GM21786 (cell line): ENCODE data around the gene CISD1.

Experiments used
- ATAC-seq: cut with Tn5 transposase; IDR thresholded peaks from one replicate; pipeline ENCODE4 v1.9.1; 2021; ENCODE audit not compliant: unreplicated experiment

CISD1 gene

DNA sequence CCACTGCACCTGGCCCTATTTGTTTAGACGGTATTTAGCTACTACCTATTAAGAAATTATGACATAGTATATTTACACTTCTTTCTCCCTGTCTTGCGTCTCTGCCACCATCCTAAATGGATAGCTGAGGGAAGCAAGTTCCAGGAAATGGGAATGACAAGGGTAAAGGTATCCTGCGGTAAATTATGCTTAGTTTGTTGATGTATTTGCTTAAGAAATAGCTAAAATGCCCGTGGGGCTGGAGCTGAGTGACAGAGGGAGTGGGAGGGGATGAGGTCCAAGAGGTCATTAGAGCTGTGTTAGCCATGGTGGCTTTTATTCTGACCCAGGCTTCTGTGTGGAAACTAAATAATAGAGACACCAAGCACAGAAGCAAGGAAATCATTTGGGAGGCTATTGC, 36.9 kb downstream of the CISD1 start:
- no peak for ATAC-seq

DNA sequence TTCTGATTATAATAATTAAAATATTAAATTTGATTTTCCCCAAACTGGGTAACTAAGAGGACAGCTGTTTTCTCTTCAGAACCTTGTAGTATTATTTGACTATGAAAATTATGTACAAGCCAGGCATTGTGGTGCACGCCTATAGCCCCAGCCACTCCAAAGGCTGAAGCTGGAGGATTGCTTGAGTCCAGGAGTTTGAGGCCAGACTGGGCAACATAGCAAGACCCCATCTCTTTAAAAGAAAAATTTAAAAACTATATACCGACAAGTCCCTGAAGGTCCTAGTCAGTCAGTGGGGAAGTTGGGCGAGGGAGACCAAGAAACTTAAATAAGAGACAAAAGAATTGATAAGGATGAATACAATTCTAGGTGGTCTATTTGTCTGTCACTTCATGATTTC, 38.7 kb downstream of the CISD1 start:
- no peak for ATAC-seq

DNA sequence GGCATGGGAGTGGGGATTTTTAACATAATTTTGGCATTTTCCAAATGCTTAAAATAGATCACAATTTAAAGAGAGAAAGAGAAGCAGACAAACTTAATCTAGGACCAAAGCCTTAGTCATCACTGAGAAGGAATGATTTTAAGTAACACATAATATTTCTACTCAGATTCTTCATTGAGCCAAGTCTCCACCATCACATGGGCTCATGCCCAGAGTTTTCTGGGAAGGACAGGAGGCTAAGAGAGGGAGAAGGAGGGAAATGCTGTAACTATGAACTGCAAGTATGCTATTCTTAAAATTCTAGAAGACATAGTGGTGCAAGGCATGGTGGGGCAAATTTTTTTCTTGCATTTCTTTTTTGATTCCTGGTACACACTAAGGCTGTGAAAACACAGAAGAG, 42.1 kb downstream of the CISD1 start:
- no peak for ATAC-seq

DNA sequence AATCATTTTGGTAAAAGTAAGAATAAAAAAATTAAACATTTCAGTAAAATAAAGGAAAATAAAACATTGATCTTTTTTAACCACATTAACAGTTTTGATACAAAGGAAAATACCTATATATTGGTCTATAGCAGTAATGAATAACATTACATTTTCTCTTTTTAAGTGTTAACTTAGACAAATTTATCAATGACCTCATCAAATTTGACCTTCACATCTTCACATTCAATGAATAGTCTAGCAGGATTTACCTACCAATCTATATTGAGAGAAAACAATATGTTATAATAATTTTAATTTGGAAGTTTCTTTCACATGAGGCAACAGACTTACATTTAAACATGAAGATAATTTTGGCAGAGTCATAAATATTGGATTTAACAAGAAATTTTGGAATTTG, 47.9 kb downstream of the CISD1 start:
- ATAC-seq: no peak

DNA sequence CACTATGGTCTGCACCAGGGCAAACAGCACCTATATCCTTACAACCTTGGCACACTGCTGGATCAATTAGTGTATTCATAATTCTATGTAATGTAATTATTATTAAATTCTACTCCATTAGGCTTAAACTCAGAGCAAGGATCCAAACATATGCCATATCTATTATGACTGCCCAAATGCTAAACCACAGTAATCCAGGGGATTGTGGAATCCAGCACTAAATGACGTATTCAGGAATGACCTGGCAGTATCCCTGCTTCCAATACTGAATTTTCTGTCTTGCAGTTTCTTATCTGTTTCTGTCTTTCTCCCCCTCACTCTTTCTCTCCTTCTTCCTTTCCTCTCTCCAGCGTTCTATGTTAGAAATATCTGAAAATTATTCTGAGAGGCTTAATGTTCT, 49.4 kb downstream of the CISD1 start:
- no peak for ATAC-seq

DNA sequence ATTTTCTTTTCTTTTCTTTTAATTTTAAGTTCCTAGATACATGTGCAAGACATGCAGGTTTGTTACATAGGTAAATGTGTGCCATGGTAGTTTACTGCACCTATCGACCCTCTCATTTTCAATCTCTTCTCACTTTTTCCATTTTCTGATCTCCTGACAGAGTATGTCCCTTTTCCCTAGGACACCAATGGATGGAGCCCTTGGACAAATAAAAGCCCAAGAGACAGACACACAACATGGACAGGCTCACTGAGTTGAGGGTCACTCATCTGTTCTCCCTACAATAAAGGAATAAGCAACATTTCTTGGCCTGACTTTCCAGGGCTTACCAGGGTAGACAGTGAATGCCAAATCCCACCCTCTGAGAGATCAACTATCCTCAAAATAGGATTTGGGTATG, 50.6 kb downstream of the CISD1 start:
- ATAC-seq: no peak

DNA sequence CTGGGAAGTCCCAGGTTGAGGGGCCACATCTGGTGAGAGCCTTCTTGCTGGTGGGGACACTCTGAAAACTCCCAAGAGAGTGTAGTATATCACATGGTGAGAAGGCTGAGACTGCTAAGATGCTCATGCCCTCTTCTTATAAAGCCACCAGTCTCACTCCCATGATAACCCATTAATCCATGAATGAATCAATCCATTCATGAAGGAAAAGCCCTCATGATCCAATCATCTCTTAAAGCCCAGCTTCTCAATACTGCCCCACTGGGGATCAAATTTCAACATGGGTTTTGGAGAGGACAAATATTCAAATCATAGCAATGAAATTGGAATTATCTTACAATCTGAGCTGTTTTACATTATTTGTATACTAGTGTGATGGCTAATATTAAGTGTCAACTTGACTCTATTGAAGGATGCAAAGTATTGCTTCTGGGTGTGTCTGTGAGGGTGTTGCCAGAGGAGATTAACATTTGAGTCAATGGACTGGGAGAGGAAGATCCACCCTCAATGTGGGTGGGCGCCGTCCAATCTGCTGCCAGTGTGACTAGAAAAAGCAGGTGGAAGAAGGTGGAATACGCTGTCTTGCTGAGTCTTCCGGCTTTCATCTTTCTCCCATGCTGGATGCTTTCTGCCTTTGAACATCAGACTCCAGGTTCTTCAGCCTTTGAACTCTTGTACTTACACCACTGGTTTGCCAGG, 51.5 kb downstream of the CISD1 start:
- ATAC-seq: no peak

DNA sequence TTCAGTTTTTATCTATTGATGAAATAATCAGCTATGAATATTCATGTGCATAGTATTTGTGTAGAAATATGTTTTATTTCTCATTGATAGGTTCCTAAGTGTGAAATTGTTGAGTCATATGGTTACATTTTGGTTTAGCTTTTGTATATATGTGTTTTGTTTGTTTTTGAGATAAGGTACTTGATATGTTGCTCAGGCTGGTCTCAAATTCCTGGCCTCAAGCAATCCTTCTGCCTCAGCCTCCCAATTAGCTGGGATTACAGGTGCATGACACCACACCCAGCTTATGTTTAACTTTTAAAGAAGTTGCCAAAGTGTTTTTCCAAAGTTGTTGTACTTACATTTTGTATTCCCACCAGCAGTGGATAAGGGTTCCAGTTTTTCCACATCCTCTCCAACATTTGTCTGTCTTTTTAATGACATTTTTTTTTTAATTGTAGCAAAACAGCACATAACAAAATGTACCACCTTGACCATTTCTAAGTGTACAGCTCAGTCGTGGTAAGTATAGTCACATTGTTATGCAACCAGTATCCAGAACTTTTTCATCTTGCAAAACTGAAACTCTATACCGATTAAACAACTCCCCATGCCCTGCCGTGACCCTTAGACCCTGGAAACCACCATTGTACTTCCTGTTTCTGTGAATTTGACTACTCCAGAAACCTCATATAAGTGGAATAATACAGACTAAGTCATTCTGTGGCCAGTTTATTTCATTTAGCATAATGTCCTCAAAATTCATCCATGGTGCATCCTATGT, 53.3 kb downstream of the CISD1 start:
- ATAC-seq: peak; percentile 85

DNA sequence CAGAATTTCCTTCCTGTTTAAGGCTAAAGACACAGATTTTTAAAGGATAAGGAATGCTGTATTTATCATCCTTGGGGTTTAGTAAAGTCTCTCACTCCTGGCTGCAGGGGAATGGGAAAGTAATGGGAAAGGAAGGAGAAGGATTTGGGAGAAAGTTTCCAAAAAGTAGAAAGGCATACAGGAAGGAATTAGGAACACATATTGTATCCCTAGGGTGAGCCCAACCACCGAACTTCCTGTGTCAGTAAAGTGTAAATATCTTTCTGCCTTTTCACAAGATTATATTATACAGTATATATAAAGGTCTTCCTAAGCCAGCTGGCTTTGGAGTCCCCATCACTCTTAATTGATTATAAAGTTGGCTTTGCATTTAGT, 53.9 kb downstream of the CISD1 start:
- ATAC-seq: no peak

DNA sequence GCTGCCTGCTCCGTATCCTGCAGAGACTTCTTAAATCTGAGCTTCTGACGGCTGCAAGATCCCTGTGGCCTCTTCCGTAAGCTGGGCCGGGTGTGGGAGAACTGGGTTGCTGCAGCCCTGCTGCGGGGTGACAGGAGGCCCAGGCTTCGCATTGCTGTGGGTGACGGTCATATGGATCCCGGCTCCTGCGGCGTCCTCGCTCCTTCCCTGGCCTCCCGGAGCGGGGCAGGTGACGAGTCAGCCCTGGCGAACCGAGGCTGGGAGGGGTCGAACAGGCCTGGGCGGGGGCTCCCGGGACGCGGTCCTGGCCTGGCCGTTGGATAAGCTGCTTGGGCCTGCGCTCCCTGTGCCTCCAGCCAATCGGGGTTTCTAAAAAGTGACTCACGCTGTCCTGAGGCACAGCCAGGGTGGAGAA, 58.0 kb downstream of the CISD1 start:
- no peak for ATAC-seq

DNA sequence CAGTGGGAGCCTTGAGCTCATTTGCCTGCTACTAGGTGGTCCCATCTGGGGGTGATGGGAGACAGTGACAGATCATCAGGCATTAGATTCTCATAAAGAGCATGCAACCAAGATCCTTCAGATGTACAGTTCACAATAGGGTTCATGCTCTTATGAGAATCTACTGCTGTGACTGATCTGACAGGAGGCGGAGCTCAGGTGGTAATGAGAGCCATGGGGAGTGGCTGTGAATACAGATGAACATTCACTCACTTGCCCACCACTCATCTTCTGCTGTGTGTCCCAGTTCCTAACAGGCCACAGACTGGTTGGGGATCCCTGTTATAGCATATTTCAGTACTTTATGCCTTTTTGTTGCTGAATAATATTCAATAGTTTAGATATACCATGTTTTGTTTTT, 59.3 kb downstream of the CISD1 start:
- no peak for ATAC-seq

DNA sequence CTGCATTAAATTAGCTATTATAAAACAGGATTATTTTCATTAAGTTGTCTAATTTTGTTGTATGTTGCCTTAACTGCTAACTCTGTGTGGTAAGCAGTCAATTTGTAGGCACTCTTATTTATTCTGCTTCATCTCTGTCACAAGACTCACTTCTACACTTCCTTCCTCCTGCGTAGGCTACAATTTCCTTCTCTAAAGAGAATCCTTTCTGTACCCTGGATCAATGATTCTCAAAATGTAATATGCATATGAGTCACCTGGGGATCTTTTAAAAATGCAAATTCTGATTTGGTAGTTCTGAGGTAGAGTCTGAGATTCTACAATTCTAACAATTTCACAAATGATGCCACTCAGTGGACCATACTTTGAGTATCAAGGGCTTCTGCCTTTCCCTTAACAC, 61.5 kb downstream of the CISD1 start:
- no peak for ATAC-seq

DNA sequence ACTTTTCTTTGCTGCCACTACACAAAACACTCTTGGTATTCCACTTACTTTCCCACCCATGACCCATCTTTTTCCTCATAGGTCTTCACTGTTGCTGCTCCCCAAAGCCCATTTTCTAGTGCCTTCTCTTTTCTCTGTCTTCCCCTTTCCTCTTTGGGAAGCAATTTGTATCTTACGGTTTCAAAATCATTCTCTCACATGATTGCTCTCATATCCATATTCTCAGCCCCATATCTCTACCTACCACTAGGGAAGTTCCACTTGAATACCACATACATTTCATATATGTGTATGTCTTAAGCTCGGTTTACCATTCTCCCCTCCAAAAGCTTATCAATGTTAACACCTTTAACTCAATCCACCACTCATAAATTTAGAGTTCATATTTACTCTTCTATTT, 62.7 kb downstream of the CISD1 start:
- ATAC-seq: no peak

DNA sequence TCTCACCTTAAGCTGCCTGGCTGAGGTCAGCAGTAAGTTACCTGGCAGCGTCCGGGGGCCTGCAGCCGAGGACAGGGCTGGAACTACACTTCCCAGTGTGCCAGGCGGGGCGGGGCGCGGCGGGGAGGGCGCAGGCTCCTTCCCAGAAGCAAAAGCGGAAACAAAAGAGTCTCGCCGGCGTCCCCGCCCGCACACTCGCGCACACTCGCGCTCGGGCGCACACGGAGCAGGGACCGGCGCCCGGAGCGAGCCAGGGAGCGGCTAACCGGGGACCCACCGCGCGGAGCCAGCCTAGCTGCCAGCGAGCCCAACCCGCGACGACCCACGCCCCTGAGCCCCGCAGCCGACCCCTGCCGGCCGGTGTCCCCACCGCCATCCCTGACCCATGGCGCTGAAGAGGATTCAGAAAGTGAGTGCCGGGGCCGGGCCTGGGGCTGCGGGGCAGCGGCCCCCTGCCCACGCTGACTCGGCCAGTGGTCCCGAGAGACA, 65.9 kb downstream of the CISD1 start, which contains the start of gene UBE2D1:
UBE2D1 (plus strand) TSS at position 190 of the 489 bp plus-strand sequence; CDS start at position 386, 196 bp downstream.
- ATAC-seq: peak; percentile 97

DNA sequence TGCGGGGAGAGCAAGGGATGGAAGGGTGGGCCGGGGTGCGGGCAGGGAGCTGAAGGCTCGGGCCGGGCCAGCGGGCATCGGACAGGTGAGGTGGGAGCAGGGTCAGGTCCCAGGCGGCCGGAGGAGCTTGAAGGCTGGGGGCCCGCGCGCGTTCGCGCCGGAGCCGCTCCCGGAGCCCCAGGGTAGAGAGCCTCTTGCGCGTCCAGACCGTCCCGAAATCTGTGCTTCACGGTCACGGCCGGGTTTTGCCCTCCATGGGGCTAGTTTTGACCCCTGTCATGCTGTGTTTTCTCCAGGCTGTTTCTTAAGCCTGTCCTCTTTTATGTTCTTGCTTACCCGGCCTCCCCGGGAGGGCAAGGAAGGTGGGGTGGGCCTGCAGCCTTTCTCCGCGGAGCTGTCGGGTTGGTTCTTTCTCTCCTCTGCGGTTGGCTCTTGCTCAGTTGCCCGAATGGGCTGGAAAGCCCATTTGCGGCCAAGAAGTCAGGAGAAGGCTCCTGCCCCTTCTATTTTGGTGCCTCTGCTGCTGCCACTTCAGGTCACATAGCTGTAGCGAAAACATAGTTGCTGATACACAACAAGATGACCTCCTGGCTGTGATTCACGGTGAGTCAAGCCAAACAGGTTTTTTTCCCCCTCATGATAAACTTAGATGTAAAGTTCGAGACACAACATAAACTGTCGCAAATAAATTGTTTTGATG, 66.5 kb downstream of the CISD1 start:
- ATAC-seq: peak; percentile 35

DNA sequence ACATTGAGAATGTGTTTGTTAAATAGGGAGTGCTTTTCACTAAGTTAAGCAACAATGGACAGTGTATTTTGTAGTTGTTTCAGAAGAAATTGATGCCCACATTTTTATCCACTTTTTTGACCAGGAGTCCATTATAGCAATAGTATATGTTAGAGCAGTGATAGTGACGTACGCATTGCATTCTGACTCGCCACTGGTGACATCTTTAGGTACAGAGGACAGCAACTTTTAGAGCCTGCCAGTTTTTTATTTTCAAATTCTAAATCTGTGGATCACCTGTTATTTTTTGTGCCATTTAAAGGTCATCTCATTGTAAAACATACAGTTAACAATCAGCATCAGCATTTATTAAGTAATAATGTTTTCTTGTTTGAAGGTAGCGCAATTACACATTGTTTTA, 67.3 kb downstream of the CISD1 start:
- ATAC-seq: no peak
